Hepatocyte (in vitro differentiated cells): Measurements from ENCODE around the gene VRK2. TPM values are rescaled to one million over a fixed set of nuclear protein-coding genes. Genes with fewer than 3 reads are reported as not detected.
"Not testable (repeated sequence)": the region's sequence is repeated elsewhere in the genome, so short reads cannot be mapped to it uniquely, and the experiment has no call there.

ENCODE experiments used
- DNase-seq: peaks from one replicate; pipeline ENCODE4 v3.0.0-alpha.2; 2016; ENCODE audit warnings: low spot score
- H2AFZ ChIP-seq: fragments of 200-600 bp; sonication (generic); 2 replicates; pipeline ENCODE4 v1.6.0; 2016; ENCODE audit warnings: antibody characterized with exemption, mild to moderate bottlenecking
- H3K27ac ChIP-seq: fragments of 200-600 bp; sonication (generic); 2 replicates; pipeline ENCODE4 v1.5.1; 2016; ENCODE audit warnings: mild to moderate bottlenecking
- H3K27me3 ChIP-seq: fragments of 200-600 bp; sonication (generic); 2 replicates; pipeline ENCODE4 v1.6.1; 2016
- H3K36me3 ChIP-seq: fragments of 200-600 bp; sonication (generic); replicated peaks from 2 replicates; pipeline ENCODE4 v1.5.1; 2016; ENCODE audit warnings: low read depth; ENCODE audit not compliant: insufficient read depth
- H3K4me1 ChIP-seq: fragments of 200-600 bp; sonication (generic); 2 replicates; pipeline ENCODE4 v1.5.1; 2016; ENCODE audit warnings: mild to moderate bottlenecking, moderate library complexity; ENCODE audit not compliant: insufficient read depth
- H3K4me2 ChIP-seq: fragments of 200-600 bp; sonication (generic); 2 replicates; pipeline ENCODE4 v1.6.0; 2016
- H3K4me3 ChIP-seq: fragments of 200-600 bp; sonication (generic); 2 replicates; pipeline ENCODE4 v1.5.1; 2016; ENCODE audit warnings: mild to moderate bottlenecking
- H3K79me2 ChIP-seq: fragments of 200-600 bp; sonication (generic); 2 replicates; pipeline ENCODE4 v1.6.0; 2017; ENCODE audit warnings: mild to moderate bottlenecking
- H3K9me2 ChIP-seq: fragments of 200-600 bp; sonication (generic); replicated peaks from 2 replicates; pipeline ENCODE4 v1.6.0; 2017; ENCODE audit warnings: mild to moderate bottlenecking; ENCODE audit not compliant: insufficient read depth
- H3K9me3 ChIP-seq: fragments of 200-600 bp; sonication (generic); 2 replicates; pipeline ENCODE4 v1.5.1; 2016; ENCODE audit warnings: low read depth, mild to moderate bottlenecking
- H4K20me1 ChIP-seq: fragments of 200-600 bp; sonication (generic); 2 replicates; pipeline ENCODE4 v1.6.0; 2016; ENCODE audit warnings: mild to moderate bottlenecking; ENCODE audit not compliant: insufficient read depth, poor library complexity, severe bottlenecking
- EZH2 ChIP-seq: fragments of 200-600 bp; sonication (generic); IDR thresholded peaks from 2 replicates; pipeline ENCODE4 v1.6.1; 2016; ENCODE audit warnings: antibody characterized with exemption, mild to moderate bottlenecking, borderline replicate concordance
- EZH2phosphoT487 ChIP-seq: fragments of 200-600 bp; sonication (generic); IDR thresholded peaks from one replicate; pipeline ENCODE4 v1.6.1; 2018; ENCODE audit warnings: antibody characterized with exemption, mild to moderate bottlenecking, low read depth, moderate library complexity; ENCODE audit not compliant: unreplicated experiment, severe bottlenecking
- WGBS: methylation state at CpG from one replicate; pipeline ENCODE4 v1.1.6; 2016; ENCODE audit warnings: low lambda C conversion rate; ENCODE audit errors: missing lambda C conversion rate; 5-methylcytosine and 5-hydroxymethylcytosine counted together
- polyA plus RNA-seq: library from polyadenylated mRNA; unstranded; fragments of >200 nt; fragmentation: Nextera tagmentation; extraction: Ambion mirVana; gene quantifications from 2 replicates; pipeline ENCODE4 v1.2.1, GENCODE V29; 2016
- total RNA-seq: library from RNA; depleted of rRNA; stranded (reverse); fragments of >200 nt; gene quantifications from 2 replicates; pipeline ENCODE4 v1.2.3, GENCODE V29; 2014
- TF ChIP-seq, protein P1 (sequence below): fragments of 200-600 bp; sonication (generic); IDR thresholded peaks from 2 replicates; pipeline ENCODE4 v1.5.1; 2016; ENCODE audit warnings: antibody characterized with exemption, mild to moderate bottlenecking; ENCODE audit not compliant: poor library complexity

The VRK2 gene
- total and polyA plus RNA-seq, 2 experiments from 2014 or later: 16.5 to 19.3 TPM

DNA sequence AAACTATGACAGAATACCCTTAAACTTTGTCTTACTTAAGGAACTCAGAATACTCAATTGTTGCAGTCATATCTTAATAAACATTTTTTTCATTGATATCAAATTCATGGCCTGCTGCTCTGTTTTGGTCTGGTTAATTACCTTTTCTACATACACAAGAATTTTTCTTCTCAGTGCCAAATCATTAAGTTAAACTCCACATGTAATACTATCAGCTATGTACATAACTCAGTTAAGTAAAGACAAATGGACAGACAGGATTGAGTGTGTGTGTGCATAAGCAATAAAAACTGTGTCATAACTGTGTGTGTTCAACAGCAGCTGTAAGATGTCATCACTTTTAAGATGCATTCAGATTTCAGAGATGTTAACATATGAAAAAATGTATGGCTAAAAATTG, 34.4 kb downstream of the VRK2 start:
- H3K36me3 ChIP-seq: no peaks in the 10 kb centered on the region
- no peak overlapping the region for H3K4me2 ChIP-seq
- H3K9me2 ChIP-seq: no peaks in the 10 kb centered on the region
- no peaks in the 10 kb centered on the region for H3K27me3 ChIP-seq
- H3K27ac ChIP-seq: no peak overlapping the region
- no peak overlapping the region for H3K4me3 ChIP-seq
- peak; percentile 8 for DNase-seq
- peaks cover 2% of the 10 kb centered on the region for H3K79me2 ChIP-seq
- no peak overlapping the region for H2AFZ ChIP-seq
- TF ChIP-seq EZH2phosphoT487: no peak
- TF ChIP-seq, protein P1, sequence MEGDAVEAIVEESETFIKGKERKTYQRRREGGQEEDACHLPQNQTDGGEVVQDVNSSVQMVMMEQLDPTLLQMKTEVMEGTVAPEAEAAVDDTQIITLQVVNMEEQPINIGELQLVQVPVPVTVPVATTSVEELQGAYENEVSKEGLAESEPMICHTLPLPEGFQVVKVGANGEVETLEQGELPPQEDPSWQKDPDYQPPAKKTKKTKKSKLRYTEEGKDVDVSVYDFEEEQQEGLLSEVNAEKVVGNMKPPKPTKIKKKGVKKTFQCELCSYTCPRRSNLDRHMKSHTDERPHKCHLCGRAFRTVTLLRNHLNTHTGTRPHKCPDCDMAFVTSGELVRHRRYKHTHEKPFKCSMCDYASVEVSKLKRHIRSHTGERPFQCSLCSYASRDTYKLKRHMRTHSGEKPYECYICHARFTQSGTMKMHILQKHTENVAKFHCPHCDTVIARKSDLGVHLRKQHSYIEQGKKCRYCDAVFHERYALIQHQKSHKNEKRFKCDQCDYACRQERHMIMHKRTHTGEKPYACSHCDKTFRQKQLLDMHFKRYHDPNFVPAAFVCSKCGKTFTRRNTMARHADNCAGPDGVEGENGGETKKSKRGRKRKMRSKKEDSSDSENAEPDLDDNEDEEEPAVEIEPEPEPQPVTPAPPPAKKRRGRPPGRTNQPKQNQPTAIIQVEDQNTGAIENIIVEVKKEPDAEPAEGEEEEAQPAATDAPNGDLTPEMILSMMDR: no peak
- no peak for TF ChIP-seq EZH2
- no peaks in the 10 kb centered on the region for H4K20me1 ChIP-seq
- H3K9me3 ChIP-seq: no peaks in the 10 kb centered on the region
- H3K4me1 ChIP-seq: no peaks in the 10 kb centered on the region

DNA sequence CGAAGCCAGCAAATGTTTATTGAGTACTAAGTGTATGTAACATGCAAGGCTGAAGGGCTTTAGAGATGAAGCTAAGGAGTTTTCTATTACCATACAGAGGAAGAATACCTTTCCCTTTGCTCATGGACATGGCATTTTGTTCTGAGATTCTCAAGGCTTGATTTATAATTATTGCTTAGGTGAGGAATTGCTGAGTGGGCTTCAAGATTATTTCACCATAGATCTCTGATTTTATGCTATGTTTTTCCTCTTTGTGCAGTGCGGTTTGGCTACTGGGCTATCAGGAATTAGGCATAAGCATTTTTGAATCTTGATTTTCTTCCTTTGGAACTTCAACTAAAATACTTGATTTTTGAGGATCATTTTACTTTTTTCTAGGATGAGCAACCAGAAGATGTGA, 42.5 kb downstream of the VRK2 start:
- Histone ChIP-seq H3K4me3 (no peak overlapping the region), H3K27ac (no peak overlapping the region), H3K79me2 (no peaks in the 10 kb centered on the region), H3K9me2 (no peaks in the 10 kb centered on the region), H2AFZ (no peak overlapping the region), H3K4me2 (no peak overlapping the region), H3K4me1 (no peaks in the 10 kb centered on the region), H4K20me1 (no peaks in the 10 kb centered on the region), H3K9me3 (no peaks in the 10 kb centered on the region), H3K36me3 (peaks cover 4% of the 10 kb centered on the region), H3K27me3 (no peaks in the 10 kb centered on the region)
- TF ChIP-seq, protein P1: no peak
- TF ChIP-seq EZH2phosphoT487 (no peak), EZH2 (no peak)
- WGBS: 79% methylated on average over 2 of the region's 2 CpGs
- DNase-seq: no peak

DNA sequence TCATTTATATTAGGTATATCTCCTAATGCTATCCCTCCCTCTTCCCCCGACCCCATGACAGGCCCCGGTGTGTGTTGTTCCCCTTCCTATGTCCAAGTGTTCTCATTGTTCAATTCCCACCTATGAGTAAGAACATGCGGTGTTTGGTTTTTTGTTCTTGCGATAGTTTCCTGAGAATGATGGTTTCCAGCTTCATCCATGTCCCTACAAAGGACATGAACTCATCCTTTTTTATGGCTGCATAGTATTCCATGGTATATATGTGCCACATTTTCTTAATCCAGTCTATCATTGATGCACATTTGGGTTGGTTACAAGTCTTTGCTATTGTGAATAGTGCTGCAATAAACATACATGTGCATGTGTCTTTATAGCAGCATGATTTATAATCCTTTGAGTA, 46.2 kb downstream of the VRK2 start:
- H3K36me3 ChIP-seq, H3K4me2 ChIP-seq, H3K27ac ChIP-seq, H3K4me1 ChIP-seq, H3K79me2 ChIP-seq, H2AFZ ChIP-seq, H3K4me3 ChIP-seq, H3K9me3 ChIP-seq, H3K9me2 ChIP-seq, DNase-seq, H3K27me3 ChIP-seq, H4K20me1 ChIP-seq: not testable (repeated sequence)
- 96% methylated on average over 4 of the region's 4 CpGs for WGBS

DNA sequence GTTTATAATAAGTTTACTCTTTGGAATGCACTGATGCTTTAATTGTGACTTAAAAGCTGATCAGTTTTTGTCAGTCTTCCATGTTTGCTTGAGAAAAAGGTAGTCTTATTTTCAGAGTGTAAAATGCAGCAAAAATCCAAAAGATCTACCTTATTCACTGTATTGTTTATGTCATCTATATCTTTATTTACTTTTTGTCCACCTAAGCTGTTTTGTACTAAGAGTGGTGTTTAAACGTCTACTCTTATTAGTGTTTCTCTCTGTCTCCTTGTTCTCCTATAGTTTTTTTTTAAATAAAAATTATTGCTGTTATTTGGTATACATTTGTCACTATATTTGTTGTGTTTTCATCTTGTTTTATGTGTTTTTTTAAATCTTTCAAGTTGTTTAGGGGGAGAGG, 50.4 kb downstream of the VRK2 start:
- no peaks in the 10 kb centered on the region for H3K9me3 ChIP-seq
- H3K36me3 ChIP-seq: no peaks in the 10 kb centered on the region
- no peaks in the 10 kb centered on the region for H3K27me3 ChIP-seq
- DNase-seq: no peak
- H3K4me1 ChIP-seq: no peaks in the 10 kb centered on the region
- no peak overlapping the region for H2AFZ ChIP-seq
- TF ChIP-seq EZH2phosphoT487 (no peak), EZH2 (no peak)
- TF ChIP-seq, protein P1: no peak
- H3K9me2 ChIP-seq: no peaks in the 10 kb centered on the region
- H3K79me2 ChIP-seq: no peaks in the 10 kb centered on the region
- H4K20me1 ChIP-seq: no peaks in the 10 kb centered on the region
- no peak overlapping the region for H3K4me2 ChIP-seq
- WGBS: 87% methylated on average over 1 of the region's 1 CpG
- no peak overlapping the region for H3K27ac ChIP-seq
- H3K4me3 ChIP-seq: no peak overlapping the region
